ENCODE results near the gene USP6.
"Not testable (repeated sequence)": the region's sequence is repeated elsewhere in the genome, so short reads cannot be mapped to it uniquely, and the experiment has no call there.

Gene USP6

GRCh38 chr17:5136580-5137412, 21.0 kb downstream of the USP6 start:
- not testable (repeated sequence) for DNase-seq

- DNase-seq, result not testable (repeated sequence)
Observed at GRCh38 chr17:5137511-5138197, 21.8 kb downstream of the USP6 start.

GRCh38 chr17:5138198-5138544, 22.3 kb downstream of the USP6 start:
- not testable (repeated sequence) for DNase-seq

- no peak for DNase-seq
Observed at GRCh38 chr17:5138616-5139457, 23.0 kb downstream of the USP6 start.

GRCh38 chr17:5139458-5139732, 23.6 kb downstream of the USP6 start:
- no peak for DNase-seq

- DNase-seq, result not testable (repeated sequence)
Observed at GRCh38 chr17:5142877-5143276, 27.0 kb downstream of the USP6 start.

GRCh38 chr17:5146122-5146521, 30.3 kb downstream of the USP6 start:
- DNase-seq, result not testable (repeated sequence)

- not testable (repeated sequence) for DNase-seq
Observed at GRCh38 chr17:5160702-5161101, 44.9 kb downstream of the USP6 start.

- DNase-seq, result not testable (repeated sequence)
Observed at GRCh38 chr17:5161793-5162192, 46.0 kb downstream of the USP6 start.

GRCh38 chr17:5164436-5164835, 48.6 kb downstream of the USP6 start:
- no peak for DNase-seq

- DNase-seq, result not testable (repeated sequence)
Observed at GRCh38 chr17:5165791-5166564, 50.1 kb downstream of the USP6 start.

- DNase-seq, result not testable (repeated sequence)
Observed at GRCh38 chr17:5175027-5175426, 59.2 kb downstream of the USP6 start.

GRCh38 chr17:5179003-5179402, 63.2 kb downstream of the USP6 start:
- DNase-seq, result no peak

GRCh38 chr17:5181509-5182305, 65.9 kb downstream of the USP6 start:
- no peak for DNase-seq

- no peak for DNase-seq
Observed at GRCh38 chr17:5182597-5183409, 67.0 kb downstream of the USP6 start.

GRCh38 chr17:5183410-5183793, 67.6 kb downstream of the USP6 start:
- no peak for DNase-seq

- DNase-seq, result no peak
Observed at GRCh38 chr17:5184288-5184687, 68.5 kb downstream of the USP6 start.

- peak; percentile 81 for DNase-seq
Observed at GRCh38 chr17:5191541-5192417, 75.9 kb downstream of the USP6 start, which contains the start of gene ZNF594. Gene ZNF594 (minus strand): TSS chr17:5191868. CDS start chr17:5184256, 7,612 bp downstream.

GRCh38 chr17:5194346-5194745, 78.5 kb downstream of the USP6 start:
- DNase-seq, result no peak

- DNase-seq, result no peak
Observed at GRCh38 chr17:5198472-5198871, 82.6 kb downstream of the USP6 start.
